NCI-H1930 (cell line): ENCODE results near the gene RTP4.

Source experiments
- DNase-seq, 2 experiments: peaks; one replicate each; lab custom pipeline; 2025; lab: John Stamatoyannopoulos, UW

Gene RTP4

GRCh38 chr3:187368251-187369088, at the start of gene RTP4:
RTP4 (plus strand) TSS chr3:187368385; CDS start chr3:187368442, 57 bp downstream.
- DNase-seq = no peak

- DNase-seq = peak; percentile 34
Observed at GRCh38 chr3:187318819-187319616, 49.2 kb upstream of the RTP4 start.

- peak; percentile 47 to 52 for DNase-seq
Observed at GRCh38 chr3:187319699-187320302, 48.4 kb upstream of the RTP4 start.

- no peak for DNase-seq
Observed at GRCh38 chr3:187321766-187322165, 46.4 kb upstream of the RTP4 start.

DNA sequence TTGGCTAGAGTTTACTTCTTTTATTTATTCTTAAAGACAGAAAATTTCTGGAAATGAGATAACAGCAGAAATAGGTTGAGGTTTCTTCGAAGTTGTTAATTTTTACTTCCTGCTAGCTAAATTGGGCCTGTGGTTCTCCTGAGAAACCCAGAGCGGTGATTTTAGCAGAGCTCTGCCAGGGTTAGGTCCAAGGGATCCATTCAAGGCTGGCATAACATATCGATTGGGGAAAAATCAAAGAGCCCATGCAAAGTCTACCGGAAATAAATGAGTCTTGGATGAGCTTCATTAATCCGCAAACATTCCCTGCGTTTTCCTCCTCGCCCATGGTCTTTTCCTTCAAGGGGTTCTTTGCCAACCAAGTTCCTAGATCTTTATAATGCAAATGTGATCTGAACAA, 45.9 kb upstream of the RTP4 start:
- DNase-seq = no peak

DNA sequence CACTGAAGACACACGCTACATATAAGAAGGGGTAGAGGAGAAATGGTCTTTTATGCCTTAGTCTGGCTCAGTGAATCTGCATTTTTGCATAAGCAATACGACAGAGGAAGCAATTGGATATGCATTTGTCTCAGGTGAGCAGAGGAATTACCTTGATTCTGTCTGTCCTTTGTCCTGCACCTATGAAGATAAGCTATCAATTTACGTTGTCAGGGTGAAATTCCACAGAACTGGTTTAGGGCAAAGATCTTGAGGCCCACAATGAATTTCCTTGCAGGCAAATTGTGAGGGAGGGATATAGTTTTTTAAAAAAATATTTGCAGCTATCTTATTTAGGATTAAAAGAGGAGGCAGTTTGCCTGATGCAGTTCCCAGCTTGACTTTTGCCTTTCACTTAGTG, 45.1 kb upstream of the RTP4 start:
- no peak for DNase-seq

DNA sequence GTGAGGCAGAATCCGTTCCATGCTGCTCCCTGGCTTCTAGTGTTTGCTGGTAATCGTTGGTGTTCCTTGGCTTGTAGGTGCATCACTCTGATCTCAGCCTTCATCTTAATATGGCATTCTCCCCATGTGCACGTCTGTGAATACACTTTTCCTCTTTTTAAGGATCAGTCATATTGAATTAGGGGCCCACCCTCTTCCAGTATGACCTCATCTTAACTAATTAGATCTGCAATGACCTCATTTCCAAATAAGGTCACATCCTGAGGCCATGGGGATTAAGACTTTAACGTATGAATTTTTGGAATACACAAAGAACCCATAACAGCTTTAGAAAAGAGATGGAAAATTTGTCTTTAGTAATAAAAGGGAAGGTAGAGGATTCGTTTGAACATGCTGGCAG, 42.6 kb upstream of the RTP4 start:
- DNase-seq = no peak

DNA sequence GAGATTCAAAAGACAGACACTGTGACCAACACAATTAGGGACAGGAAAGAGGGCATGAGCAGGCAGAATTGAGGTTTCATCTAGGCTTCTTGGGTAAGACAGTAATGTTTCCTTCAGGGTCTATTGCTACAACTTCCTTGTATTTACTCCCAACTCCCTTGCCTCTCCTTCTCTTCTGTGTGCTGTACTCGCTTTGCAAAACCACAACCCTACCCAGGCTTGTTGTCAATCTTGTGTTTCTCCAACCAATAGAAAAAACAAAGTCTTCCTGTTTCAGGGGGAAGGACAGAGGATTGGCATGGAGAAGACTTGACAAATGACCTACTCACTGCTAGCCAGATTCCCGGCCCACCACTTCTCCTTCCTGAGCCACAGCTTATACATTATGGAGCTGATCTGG, 40.3 kb upstream of the RTP4 start:
- no peak for DNase-seq

DNA sequence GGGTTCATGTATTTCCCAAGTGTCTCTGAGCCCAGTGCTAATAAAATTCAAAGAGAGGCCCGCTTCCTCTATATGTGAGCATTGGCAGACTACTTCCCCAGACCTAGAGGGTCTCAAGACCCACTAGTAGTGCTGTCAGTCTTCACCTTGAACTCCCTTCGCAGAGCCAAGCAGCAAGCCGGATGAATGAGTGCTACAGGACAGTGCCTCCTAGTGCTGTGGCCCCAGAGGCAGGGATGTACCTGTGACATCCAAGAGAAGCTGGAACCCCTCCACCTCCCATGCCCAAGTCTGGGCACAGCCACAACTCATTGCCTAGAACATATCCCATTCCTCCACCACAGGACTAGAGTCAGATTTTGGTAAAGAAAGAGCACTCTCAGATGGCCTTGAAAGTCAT, 39.5 kb upstream of the RTP4 start:
- DNase-seq = no peak

DNA sequence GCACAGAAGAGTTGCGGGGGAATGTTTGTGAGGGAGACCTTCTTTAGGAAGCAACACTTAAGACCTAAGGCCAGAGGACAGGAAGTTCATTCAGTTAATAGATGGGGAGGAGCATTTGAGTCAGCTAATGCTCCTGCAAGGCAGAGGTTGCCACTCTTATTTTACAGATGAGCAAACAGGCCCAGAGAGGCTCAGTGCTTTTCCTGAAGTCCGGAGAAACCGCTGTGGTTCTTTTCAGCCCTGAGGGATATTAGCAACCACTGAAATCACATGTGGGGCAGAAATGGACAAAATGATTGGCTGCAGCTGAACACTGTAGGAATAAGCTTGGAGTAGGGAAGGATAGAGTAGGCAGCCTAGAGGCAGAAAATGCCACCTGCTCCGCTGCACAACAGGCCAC, 33.3 kb upstream of the RTP4 start:
- no peak for DNase-seq

- no peak for DNase-seq
Observed at GRCh38 chr3:187336322-187336721, 31.9 kb upstream of the RTP4 start.

- no peak for DNase-seq
Observed at GRCh38 chr3:187340578-187340977, 27.6 kb upstream of the RTP4 start.

- no peak for DNase-seq
Observed at GRCh38 chr3:187342255-187342654, 25.9 kb upstream of the RTP4 start.

- no peak for DNase-seq
Observed at GRCh38 chr3:187343670-187344069, 24.5 kb upstream of the RTP4 start.

DNA sequence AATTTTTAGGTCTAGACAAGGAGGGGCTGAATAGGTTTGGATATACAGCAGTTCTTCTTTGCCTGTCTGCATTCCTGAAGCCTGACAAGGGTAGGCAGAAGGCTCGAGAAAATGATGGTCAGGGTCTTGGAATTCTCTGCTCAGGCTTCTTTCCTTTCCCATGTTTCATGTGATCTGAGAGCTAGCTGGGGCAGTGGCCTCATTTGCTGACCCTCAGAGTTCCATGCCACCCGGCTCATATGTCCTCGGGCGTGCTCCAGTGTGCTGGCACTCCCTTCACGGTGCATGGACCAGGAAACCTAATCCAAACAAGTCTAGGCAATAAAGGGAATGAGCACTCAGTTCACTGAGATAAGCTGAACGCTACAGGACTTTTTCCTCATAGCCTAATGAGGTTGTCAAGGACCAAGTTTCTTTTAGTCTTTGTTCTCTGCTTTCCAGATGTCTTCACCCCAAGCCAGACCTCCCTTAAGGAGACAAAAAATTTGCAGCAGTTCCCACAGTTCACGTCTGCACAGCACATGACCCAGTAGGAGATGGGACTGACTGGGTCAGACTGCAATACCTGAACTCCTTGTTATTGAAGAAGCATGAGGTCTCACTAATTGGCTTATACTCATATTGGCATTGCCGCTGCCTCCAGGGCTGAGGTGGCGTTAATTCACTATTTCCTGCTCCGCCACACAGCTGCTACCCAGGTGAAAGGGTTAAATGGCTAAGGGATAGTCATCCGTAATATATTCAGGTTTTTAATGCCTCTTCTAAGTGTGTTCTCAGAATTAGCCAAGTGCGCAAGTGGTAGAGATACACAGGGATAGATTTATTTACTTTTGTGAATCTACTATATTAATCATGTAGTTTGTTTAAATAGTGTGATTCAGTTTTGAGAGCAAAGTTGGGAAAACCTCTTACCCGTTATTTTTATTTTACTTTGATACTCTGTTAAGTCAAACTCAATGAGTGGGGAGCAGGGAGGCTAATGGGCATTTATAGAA, 15.3 kb upstream of the RTP4 start:
- no peak for DNase-seq

GRCh38 chr3:187358068-187358467, 10.1 kb upstream of the RTP4 start:
- DNase-seq = no peak

- DNase-seq = no peak
Observed at GRCh38 chr3:187359798-187360486, 8.2 kb upstream of the RTP4 start.

DNA sequence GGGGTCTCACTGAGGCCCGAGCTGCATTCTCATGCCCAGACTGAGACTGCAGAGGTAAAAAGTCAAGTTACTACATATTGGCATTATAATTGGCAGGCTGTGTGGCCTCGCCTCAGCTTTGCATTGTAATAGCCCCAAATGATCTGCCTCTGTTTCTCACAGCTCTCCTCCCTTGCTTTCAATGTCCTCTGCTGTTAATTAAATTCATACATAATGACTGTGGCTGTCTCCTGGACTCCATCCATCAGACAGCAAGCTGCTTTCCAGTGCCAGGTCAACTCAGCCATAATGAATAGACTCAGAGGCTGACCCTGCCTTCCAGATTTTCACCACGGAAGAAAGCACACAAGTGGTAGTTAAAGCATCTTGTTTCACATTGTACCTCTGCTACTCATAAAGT, 7.6 kb upstream of the RTP4 start:
- DNase-seq = no peak

DNA sequence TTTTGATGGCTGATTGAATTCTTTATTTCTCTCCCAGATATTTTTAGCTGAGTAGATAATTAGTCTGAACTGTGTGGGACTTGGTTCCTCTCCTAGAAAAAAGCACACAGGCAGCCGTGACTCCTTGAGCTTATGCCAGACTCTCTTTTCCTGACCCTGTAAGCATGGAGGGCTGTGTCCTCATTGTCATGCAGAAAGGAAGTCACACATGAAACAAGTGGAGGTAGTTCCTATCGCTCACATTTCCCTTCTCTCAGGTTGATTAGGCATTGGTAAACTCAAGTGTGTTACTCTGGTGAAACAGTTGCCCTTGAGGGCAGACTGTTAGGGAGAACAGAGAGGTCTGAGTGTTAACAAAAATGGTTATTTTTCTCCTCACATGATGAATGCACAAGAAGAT, 6.3 kb upstream of the RTP4 start:
- DNase-seq = no peak

GRCh38 chr3:187367561-187368103, 553 bp upstream of the RTP4 start:
- no peak for DNase-seq

GRCh38 chr3:187369089-187369447, 883 bp downstream of the RTP4 start:
- no peak for DNase-seq
